Activated T-cell treated with anti-CD3 and anti-CD28 coated beads for 24 hours (primary cell): ENCODE measurements around the gene PCDHGA11.
"Not testable (repeated sequence)": the region's sequence is repeated elsewhere in the genome, so short reads cannot be mapped to it uniquely, and the experiment has no call there.

Experiments
- DNase-seq: peaks from one replicate; pipeline ENCODE4 v3.0.0-alpha.2; 2020; ENCODE audit warnings: low read depth

Gene PCDHGA11

GRCh38 chr5:141431286-141431685 is 10.4 kb downstream of the PCDHGA11 start:
- no peak for DNase-seq

- DNase-seq = not testable (repeated sequence)
Observed at GRCh38 chr5:141432308-141432707, 11.5 kb downstream of the PCDHGA11 start.

GRCh38 chr5:141432726-141433125 is 11.9 kb downstream of the PCDHGA11 start:
- not testable (repeated sequence) for DNase-seq

- DNase-seq = no peak
Observed at GRCh38 chr5:141434006-141434405, 13.2 kb downstream of the PCDHGA11 start.

- DNase-seq = no peak
Observed at GRCh38 chr5:141437221-141437620, 16.4 kb downstream of the PCDHGA11 start.

- no peak for DNase-seq
Observed at GRCh38 chr5:141439411-141440141, 18.7 kb downstream of the PCDHGA11 start.

- no peak for DNase-seq
Observed at GRCh38 chr5:141440341-141440740, 19.5 kb downstream of the PCDHGA11 start.

GRCh38 chr5:141441571-141442170 is 20.8 kb downstream of the PCDHGA11 start:
- no peak for DNase-seq

GRCh38 chr5:141465351-141465750 is 44.5 kb downstream of the PCDHGA11 start:
- DNase-seq = no peak
